ENCODE measurements around the gene KLF8. TPM values are rescaled to one million over a fixed set of nuclear protein-coding genes. Genes with fewer than 3 reads are reported as not detected.

The KLF8 gene
- total and polyA plus RNA-seq, 2 of the 13 experiments (the other 11 are each of a cell fraction or from before 2014, with no cell fraction given) = 0.03 TPM; not detected in 1

DNA sequence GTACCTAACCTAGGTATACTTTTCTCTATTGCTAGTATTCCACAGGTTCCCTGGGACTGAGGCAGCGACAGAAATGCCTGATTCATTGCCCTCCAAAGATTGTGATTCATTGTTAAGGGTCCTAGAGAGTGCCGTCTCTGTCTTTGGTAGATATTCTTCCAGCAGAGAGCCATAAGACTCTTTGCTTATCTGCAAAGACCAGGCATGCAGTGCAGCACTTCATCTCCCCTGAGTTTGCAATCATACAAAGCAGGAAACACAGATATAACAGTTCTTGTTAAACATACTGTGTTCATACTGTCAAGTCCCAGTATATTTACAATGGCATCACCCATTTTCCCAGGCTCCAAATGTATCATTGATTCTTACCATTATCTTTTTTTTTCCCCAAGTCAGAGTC lies 47.7 kb downstream of the KLF8 start:
- DNase-seq (ENCODE audit: low spot score) (no peak), ATAC-seq (no peak), FAIRE-seq (no peak)
- Histone ChIP-seq H4K20me1 (ENCODE audit: insufficient read depth, low read length) (no peaks in the 10 kb centered on the region), H3K4me2 (ENCODE audit: low read depth, low read length) (no peak overlapping the region), H2AFZ (ENCODE audit: low read length) (no peak overlapping the region), H3K9ac (ENCODE audit: insufficient read depth, low read depth, low read length) (no peak overlapping the region), H3K79me2 (ENCODE audit: insufficient read depth, low read length) (no peaks in the 10 kb centered on the region), H3K27ac (ENCODE audit: extremely low read length, insufficient read depth, low read length) (no peak overlapping the region), H3K36me3 (replicated peaks in 1 of 2; ENCODE audit: control insufficient read depth in 1 of 2, insufficient read depth in 2 of 2, low read length in 2 of 2) (no peaks in the 10 kb centered on the region), H3K4me1 (ENCODE audit: insufficient read depth, low read length) (no peaks in the 10 kb centered on the region), H3K27me3 (ENCODE audit: control insufficient read depth in 1 of 2, insufficient read depth in 2 of 2, low read length in 2 of 2) (no peaks in the 10 kb centered on the region), H3K4me3 (replicated peaks in 1 of 3; ENCODE audit: insufficient read depth in 1 of 3, low read depth in 2 of 3, low read length in 3 of 3) (no peak overlapping the region), H3K9me3 (ENCODE audit: low read length) (no peaks in the 10 kb centered on the region)
- intact Hi-C loops (cut with micrococcal nuclease; ENCODE audit: unreplicated experiment) = no loop called here
- in situ Hi-C loops (cut with HindIII; ENCODE audit: extremely low pct_ligation_motif_present, low pct_unique_long_range_greater_than_20kb) = loop anchor here (25.0 kb wide), 1 partner anchor 457 kb away; the partner anchor contains the start of gene NBDY
- no TSS peak for BruUV-seq (replicated peaks)
- POLR2A ChIA-PET = no interaction called here
- CTCF ChIA-PET (ENCODE audit: low intra/inter-chr PET ratio, low total read pairs) = no interaction called here
- TF ChIP-seq, protein P1, sequence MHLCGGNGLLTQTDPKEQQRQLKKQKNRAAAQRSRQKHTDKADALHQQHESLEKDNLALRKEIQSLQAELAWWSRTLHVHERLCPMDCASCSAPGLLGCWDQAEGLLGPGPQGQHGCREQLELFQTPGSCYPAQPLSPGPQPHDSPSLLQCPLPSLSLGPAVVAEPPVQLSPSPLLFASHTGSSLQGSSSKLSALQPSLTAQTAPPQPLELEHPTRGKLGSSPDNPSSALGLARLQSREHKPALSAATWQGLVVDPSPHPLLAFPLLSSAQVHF (CRISPR knock-in tag; IDR thresholded peaks at IDR 0.05) = no peak
- no peak for TF ChIP-seq NFATC3 (CRISPR knock-in tag; IDR thresholded peaks at IDR 0.05)
- TF ChIP-seq ZNF333 (CRISPR knock-in tag; IDR thresholded peaks at IDR 0.05; ENCODE audit: borderline replicate concordance) = no peak
- no peak for TF ChIP-seq HMG20A (CRISPR knock-in tag; IDR thresholded peaks at IDR 0.05; ENCODE audit: borderline replicate concordance)
- TF ChIP-seq ZZZ3 (CRISPR knock-in tag; IDR thresholded peaks at IDR 0.05; ENCODE audit: borderline replicate concordance) = no peak
- no peak for TF ChIP-seq ZNF850 (CRISPR knock-in tag; conservative IDR thresholded peaks at IDR 0.05)
- no peak for TF ChIP-seq ZNF431 (CRISPR knock-in tag; IDR thresholded peaks at IDR 0.05; ENCODE audit: borderline replicate concordance, low read depth)
- TF ChIP-seq RAD51 (IDR thresholded peaks at IDR 0.05; ENCODE audit: borderline replicate concordance) = no peak
- TF ChIP-seq PHF20 (CRISPR knock-in tag; IDR thresholded peaks at IDR 0.05) = no peak
- TF ChIP-seq ARNT (IDR thresholded peaks at IDR 0.05) = no peak
- TF ChIP-seq ZNF772 (CRISPR knock-in tag; IDR thresholded peaks at IDR 0.05) = no peak
- TF ChIP-seq REPIN1 (CRISPR knock-in tag; IDR thresholded peaks at IDR 0.05; ENCODE audit: borderline replicate concordance, low read depth) = no peak
- no peak for TF ChIP-seq NFKB2 (CRISPR knock-in tag; IDR thresholded peaks at IDR 0.05; ENCODE audit: borderline replicate concordance)
- 20% methylated on average over 1 of the region's 2 CpGs for WGBS (ENCODE audit: low lambda C conversion rate)

All from HepG2 (cell line).